ENCODE measurements around the gene CAMTA1. TPM values are rescaled to one million over a fixed set of nuclear protein-coding genes. Genes with fewer than 3 reads are reported as not detected.

Gene CAMTA1
- total RNA-seq, 2 donors from 2014 or later = 105 to 113 TPM

GRCh38 chr1:7172804-7173203 is 387.6 kb downstream of the CAMTA1 start:
- TF ChIP-seq CTCF (IDR thresholded peaks at IDR 0.05) = no peak
- no peaks in the 10 kb centered on the region for H3K36me3 ChIP-seq
- no peaks in the 10 kb centered on the region for H3K27me3 ChIP-seq (replicated peaks; ENCODE audit: insufficient read depth)
- no peaks in the 10 kb centered on the region for H3K4me1 ChIP-seq (ENCODE audit: control insufficient read depth in 1 of 2, low read depth in 2 of 2)
- no peak overlapping the region for H3K4me3 ChIP-seq
- DNase-seq (ENCODE audit: low spot score) (no peak), ATAC-seq (ENCODE audit: insufficient number of reproducible peaks, low FRiP score, low read depth) (no peak)
- no peak overlapping the region for H3K27ac ChIP-seq
- H3K9me3 ChIP-seq = no peaks in the 10 kb centered on the region

DNA sequence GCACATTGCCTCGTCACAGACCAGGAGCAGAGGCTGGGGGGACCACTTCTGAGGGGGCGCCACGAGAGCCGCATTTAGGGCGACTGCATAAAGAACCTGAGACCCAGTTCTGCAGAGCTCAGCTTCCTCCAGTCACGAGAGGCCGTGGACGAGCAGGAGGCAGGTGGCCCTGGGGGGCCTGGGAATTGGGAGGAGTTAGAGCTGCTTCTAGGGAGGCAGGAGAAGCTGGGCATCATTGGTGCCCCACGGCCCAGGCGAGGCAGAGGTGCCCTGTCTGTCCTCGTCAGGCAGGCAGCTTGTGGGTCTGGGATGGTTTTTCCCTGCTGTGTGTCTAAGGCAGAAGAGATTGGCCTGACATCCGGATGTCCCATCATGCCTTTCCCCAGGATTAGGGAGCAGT is 389.3 kb downstream of the CAMTA1 start:
- no peak overlapping the region for H3K4me3 ChIP-seq
- no peak overlapping the region for H3K27ac ChIP-seq
- DNase-seq (ENCODE audit: low spot score) (no peak), ATAC-seq (ENCODE audit: insufficient number of reproducible peaks, low FRiP score, low read depth) (no peak)
- H3K4me1 ChIP-seq (ENCODE audit: control insufficient read depth in 1 of 2, low read depth in 2 of 2) = no peaks in the 10 kb centered on the region
- H3K36me3 ChIP-seq = no peaks in the 10 kb centered on the region
- peaks cover under 1% of the 10 kb centered on the region for H3K9me3 ChIP-seq
- H3K27me3 ChIP-seq (replicated peaks; ENCODE audit: insufficient read depth) = no peaks in the 10 kb centered on the region
- no peak for TF ChIP-seq CTCF (IDR thresholded peaks at IDR 0.05)

- Histone ChIP-seq H3K4me1 (ENCODE audit: control insufficient read depth in 1 of 2, low read depth in 2 of 2) (no peaks in the 10 kb centered on the region), H3K27me3 (replicated peaks; ENCODE audit: insufficient read depth) (no peaks in the 10 kb centered on the region), H3K27ac (no peak overlapping the region), H3K36me3 (no peaks in the 10 kb centered on the region), H3K4me3 (no peak overlapping the region), H3K9me3 (peaks cover 6% of the 10 kb centered on the region)
- no peak for TF ChIP-seq CTCF (IDR thresholded peaks at IDR 0.05)
- no peak for DNase-seq (ENCODE audit: low spot score)
- ATAC-seq (ENCODE audit: insufficient number of reproducible peaks, low FRiP score, low read depth) = no peak
Measured at GRCh38 chr1:7174980-7175906, 390.0 kb downstream of the CAMTA1 start.

GRCh38 chr1:7177021-7177420 is 391.8 kb downstream of the CAMTA1 start:
- Histone ChIP-seq H3K27me3 (replicated peaks; ENCODE audit: insufficient read depth) (no peaks in the 10 kb centered on the region), H3K9me3 (peaks cover 12% of the 10 kb centered on the region)
- no peak for TF ChIP-seq CTCF (IDR thresholded peaks at IDR 0.05)

GRCh38 chr1:7177438-7178146 is 392.3 kb downstream of the CAMTA1 start:
- Histone ChIP-seq H3K9me3 (peaks cover 12% of the 10 kb centered on the region), H3K4me3 (no peak overlapping the region), H3K4me1 (ENCODE audit: control insufficient read depth in 1 of 2, low read depth in 2 of 2) (no peaks in the 10 kb centered on the region), H3K27ac (no peak overlapping the region), H3K27me3 (replicated peaks; ENCODE audit: insufficient read depth) (no peaks in the 10 kb centered on the region), H3K36me3 (no peaks in the 10 kb centered on the region)
- ATAC-seq (ENCODE audit: insufficient number of reproducible peaks, low FRiP score, low read depth) (no peak), DNase-seq (ENCODE audit: low spot score) (no peak)
- no peak for TF ChIP-seq CTCF (IDR thresholded peaks at IDR 0.05)

More at GRCh38 chr1:7177021-7177420, 391.8 kb downstream of the CAMTA1 start:
- no peak overlapping the region for H3K4me3 ChIP-seq
- no peaks in the 10 kb centered on the region for H3K36me3 ChIP-seq
- DNase-seq (ENCODE audit: low spot score) (no peak), ATAC-seq (ENCODE audit: insufficient number of reproducible peaks, low FRiP score, low read depth) (no peak)
- H3K4me1 ChIP-seq (ENCODE audit: control insufficient read depth in 1 of 2, low read depth in 2 of 2) = no peaks in the 10 kb centered on the region
- H3K27ac ChIP-seq = no peak overlapping the region
